Right renal cortex interstitium (tissue), 3 donors: ENCODE data around the gene MBOAT2. TPM values are rescaled to one million over a fixed set of nuclear protein-coding genes. Genes with fewer than 3 reads are reported as not detected.

ENCODE experiments used
- DNase-seq, 3 donors: peaks; one replicate each; pipeline ENCODE4 v3.0.0-alpha.2; 2013; ENCODE audit warnings: low read depth in 3 of 3, low spot score in 2 of 3
- polyA plus RNA-seq, 3 donors: library from polyadenylated mRNA; unstranded; fragments of 120-200 nt; gene quantifications; one replicate each; pipeline ENCODE4 v1.2.1, GENCODE V29; 2013; ENCODE audit not compliant: insufficient read length in 3 of 3

Gene MBOAT2
- polyA plus RNA-seq, 3 donors, result 61.2 to 69.5 (median 67.4) TPM

DNA sequence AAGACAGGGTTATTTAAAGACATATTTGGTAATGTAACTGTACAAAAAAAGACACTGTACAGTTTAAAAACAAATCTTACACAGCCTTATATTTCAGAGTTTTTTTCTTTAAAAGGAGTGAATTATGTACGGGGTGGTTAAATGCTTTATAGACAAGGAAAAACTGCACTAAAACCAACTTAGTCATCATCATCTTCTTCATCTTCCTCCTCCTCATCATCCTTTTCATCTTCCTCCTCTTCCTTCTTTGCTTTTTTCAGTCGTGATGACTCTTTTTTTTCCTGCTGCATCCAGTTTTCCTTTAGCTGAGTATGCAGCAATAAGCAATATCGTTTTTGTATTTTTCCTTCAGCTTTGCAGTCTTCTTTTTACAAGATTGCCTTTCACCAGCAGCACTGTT lies 14.6 kb upstream of the MBOAT2 start:
- no peak for DNase-seq

- no peak for DNase-seq
Observed at GRCh38 chr2:9017411-9017810, 13.9 kb upstream of the MBOAT2 start.

DNA sequence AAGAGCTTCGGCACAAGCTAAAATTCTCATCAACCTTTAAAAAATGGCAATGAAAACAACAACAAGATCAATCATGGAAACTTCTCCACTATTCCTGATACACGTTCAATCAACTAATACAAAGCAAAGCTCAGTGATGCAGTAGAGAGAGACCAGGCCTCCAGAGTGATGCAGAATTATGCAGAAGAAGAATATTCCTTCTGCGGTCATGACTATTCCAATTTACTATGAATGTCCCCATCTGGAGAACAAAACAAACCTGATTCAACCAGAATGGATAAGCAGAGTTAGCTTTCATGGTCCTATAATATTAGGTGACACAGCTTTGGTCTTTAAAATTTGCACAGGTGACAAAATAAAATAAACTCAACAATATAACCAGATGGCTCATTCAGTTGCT lies 12.5 kb upstream of the MBOAT2 start:
- DNase-seq, result no peak

- DNase-seq, result no peak
Observed at GRCh38 chr2:9013403-9013802, 9.9 kb upstream of the MBOAT2 start.

- DNase-seq, result no peak
Observed at GRCh38 chr2:9010866-9011265, 7.4 kb upstream of the MBOAT2 start.

GRCh38 chr2:9008951-9009664 lies 5.6 kb upstream of the MBOAT2 start:
- DNase-seq, result no peak

- no peak for DNase-seq
Observed at GRCh38 chr2:9006368-9006767, 2.9 kb upstream of the MBOAT2 start.

- no peak for DNase-seq
Observed at GRCh38 chr2:9004338-9005204, 1.1 kb upstream of the MBOAT2 start.

DNA sequence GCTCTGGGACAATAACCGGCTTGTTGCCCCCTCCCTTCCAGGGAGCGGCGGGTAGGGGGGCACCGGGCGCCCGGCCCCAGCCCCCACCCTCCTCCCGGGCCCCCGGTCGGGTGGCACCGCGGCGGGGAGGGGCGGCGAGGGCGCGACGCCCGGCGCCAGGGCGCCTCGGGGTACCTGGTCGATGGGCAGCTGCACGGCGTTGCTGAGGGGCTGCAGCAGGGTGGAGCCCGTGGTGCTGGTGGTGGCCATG lies 193 bp downstream of the MBOAT2 start:
- DNase-seq, result no peak

GRCh38 chr2:9002637-9003365 lies 683 bp downstream of the MBOAT2 start:
- DNase-seq, result no peak

DNA sequence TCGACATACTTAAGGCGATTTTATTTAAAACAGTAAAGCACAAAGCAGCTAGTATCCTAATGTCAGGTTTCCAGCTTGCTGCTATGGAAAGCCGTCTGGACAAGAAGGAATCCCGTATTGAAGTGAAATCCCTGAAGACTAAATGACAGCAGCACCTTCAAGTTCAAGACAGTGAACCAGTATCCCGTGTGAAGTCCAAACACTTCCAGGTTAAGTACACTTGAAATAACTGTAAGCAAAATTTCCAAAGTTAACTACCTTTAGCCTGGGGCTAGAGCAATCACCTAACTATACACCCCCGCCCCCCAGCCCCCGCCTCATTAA lies 1.2 kb downstream of the MBOAT2 start:
- no peak for DNase-seq

DNA sequence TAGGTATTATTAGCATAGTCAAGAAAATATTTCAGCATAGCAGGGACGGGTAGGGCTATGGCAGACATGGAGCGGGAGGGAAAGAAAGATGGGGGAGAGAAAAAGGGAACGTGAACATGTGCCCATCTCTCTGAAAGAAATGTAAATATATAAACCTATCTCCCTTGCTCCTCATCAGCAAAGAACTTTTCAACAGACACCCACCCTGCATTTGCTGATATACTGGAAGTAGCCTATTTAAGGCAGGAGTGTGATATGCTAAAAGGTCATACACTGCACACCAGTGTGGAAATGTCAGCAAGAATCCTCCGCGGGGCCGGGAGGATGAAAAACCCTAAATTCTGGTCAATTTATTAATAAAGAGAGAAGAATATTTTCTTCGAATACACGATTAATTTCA lies 1.7 kb downstream of the MBOAT2 start:
- DNase-seq, result no peak

GRCh38 chr2:9001229-9001628 lies 2.3 kb downstream of the MBOAT2 start:
- DNase-seq, result no peak

DNA sequence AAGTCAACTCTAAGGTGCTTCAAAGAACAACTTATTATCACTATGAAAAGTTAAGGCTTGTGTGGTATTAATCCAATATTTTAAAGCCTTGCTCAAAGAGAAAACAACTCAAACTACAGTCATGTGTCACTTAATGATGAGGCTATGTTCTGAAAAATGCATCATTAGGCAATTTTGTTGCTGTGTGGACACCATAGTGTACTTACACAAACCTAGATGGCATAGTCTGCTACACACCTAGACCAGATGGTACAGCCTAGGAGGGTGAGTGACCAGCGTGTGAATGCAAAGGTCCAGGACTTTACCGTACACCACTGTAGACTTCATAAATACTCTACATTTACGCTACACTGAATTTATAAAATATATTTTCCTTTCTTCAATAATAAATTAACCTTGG lies 3.0 kb downstream of the MBOAT2 start:
- no peak for DNase-seq

GRCh38 chr2:8999797-9000196 lies 3.7 kb downstream of the MBOAT2 start:
- no peak for DNase-seq

GRCh38 chr2:8999102-8999446 lies 4.4 kb downstream of the MBOAT2 start:
- DNase-seq, result no peak

- no peak for DNase-seq
Observed at GRCh38 chr2:8998418-8999101, 4.9 kb downstream of the MBOAT2 start.

DNA sequence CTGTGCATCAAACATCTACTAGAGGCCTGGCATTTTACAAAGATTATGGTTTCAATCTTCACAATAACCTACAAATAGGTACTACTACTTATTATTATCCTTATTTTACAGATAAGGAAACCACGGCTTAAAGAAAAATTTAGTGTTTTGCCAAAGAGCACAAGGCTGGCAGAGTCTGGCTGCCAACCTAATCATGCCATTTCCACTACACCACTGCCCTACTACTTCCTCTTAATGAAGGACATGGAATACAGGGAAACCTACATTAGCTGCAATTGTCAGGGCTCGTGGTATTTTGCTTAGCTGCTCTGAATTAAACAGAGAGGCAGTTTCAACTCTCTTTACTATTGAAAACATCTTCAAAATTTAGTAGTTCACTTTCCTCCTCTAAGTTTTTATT lies 5.9 kb downstream of the MBOAT2 start:
- DNase-seq, result no peak

DNA sequence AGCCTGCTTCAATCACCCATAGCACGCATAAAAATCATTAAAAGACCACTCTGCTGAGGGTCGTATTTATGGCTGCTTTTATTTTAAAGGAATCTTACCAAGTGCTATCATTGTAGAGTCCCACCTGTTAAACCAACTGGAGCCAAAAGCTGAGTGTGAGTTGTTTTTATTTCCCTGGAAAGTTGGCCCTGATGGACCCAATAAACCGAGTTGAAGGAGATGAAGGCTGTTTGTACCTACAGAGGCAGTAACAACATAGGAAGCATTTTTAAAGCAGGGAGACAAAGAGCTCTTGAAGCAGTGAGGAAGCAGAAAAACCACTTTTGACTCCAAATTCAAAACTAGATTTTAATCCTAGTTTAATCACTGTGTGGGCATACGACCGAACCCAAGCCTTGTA lies 6.4 kb downstream of the MBOAT2 start:
- DNase-seq, result no peak

- no peak for DNase-seq
Observed at GRCh38 chr2:8996006-8996405, 7.5 kb downstream of the MBOAT2 start.

- no peak for DNase-seq
Observed at GRCh38 chr2:8994386-8994785, 9.1 kb downstream of the MBOAT2 start.

DNA sequence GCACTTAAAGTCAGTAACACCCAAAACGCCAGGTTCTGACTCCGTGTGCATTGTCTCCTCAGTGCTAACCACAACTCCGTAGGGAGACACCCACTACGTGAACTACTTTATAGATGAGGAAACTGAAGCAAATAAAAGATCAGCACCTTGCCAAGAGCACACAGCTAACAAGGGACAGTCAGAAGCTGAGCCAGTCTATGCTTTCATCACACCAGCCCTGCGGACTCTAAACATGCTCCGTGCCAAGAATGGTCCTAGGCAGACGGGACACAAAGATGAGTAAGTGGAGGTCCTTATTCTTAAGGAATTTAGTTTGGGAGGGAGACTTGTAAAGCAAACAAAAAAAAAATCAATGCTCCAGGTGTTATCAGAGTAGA lies 9.6 kb downstream of the MBOAT2 start:
- no peak for DNase-seq
